Stomach smooth muscle (tissue), 2 donors: Measurements from ENCODE around the gene CCDC200.
"Not testable (repeated sequence)": the region's sequence is repeated elsewhere in the genome, so short reads cannot be mapped to it uniquely, and the experiment has no call there.

Experiments used
- H3K27ac ChIP-seq: one replicate; pipeline ENCODE4 v1.7.0; 2013; ENCODE audit warnings: mild to moderate bottlenecking, low read length, inconsistent platforms
- H3K27me3 ChIP-seq, 2 donors: one replicate each; pipeline ENCODE4 v1.7.0; 2013; ENCODE audit warnings: low read length in 2 of 2; ENCODE audit not compliant: insufficient read depth in 2 of 2, control insufficient read depth in 1 of 2
- H3K36me3 ChIP-seq, 2 donors: one replicate each; pipeline ENCODE4 v1.7.0; 2013; ENCODE audit warnings: low read length in 2 of 2; ENCODE audit not compliant: control insufficient read depth in 2 of 2, insufficient read depth in 2 of 2
- H3K4me1 ChIP-seq: one replicate; pipeline ENCODE4 v1.7.0; 2013; ENCODE audit warnings: low read length; ENCODE audit not compliant: control insufficient read depth, insufficient read depth
- H3K4me3 ChIP-seq, 2 donors: one replicate each; pipeline ENCODE4 v1.7.0; 2013; ENCODE audit warnings: low read length in 2 of 2
- H3K9ac ChIP-seq, 2 donors: one replicate each; pipeline ENCODE4 v1.7.0; 2013; ENCODE audit warnings: low read length in 2 of 2, mild to moderate bottlenecking in 1 of 2
- H3K9me3 ChIP-seq, 2 donors: one replicate each; pipeline ENCODE4 v1.7.0; 2013; ENCODE audit warnings: low read length in 2 of 2; ENCODE audit not compliant: control insufficient read depth in 2 of 2
- donor health status: healthy.
- donor health status: Pancreatic carcinoma.

Gene CCDC200

GRCh38 chr17:43228020-43228782, at the start of gene CCDC200:
Gene CCDC200 (minus strand): TSS chr17:43228623. CDS start chr17:43228554, 69 bp downstream.
- H3K27ac ChIP-seq, H3K9ac ChIP-seq, H3K27me3 ChIP-seq, H3K36me3 ChIP-seq, H3K4me1 ChIP-seq, H3K4me3 ChIP-seq, H3K9me3 ChIP-seq: not testable (repeated sequence)

- not testable (repeated sequence) for H3K4me3 ChIP-seq, H3K27me3 ChIP-seq, H3K4me1 ChIP-seq, H3K36me3 ChIP-seq, H3K9me3 ChIP-seq, H3K9ac ChIP-seq, H3K27ac ChIP-seq
Measured at GRCh38 chr17:43272914-43273313, 44.5 kb upstream of the CCDC200 start.

GRCh38 chr17:43272483-43272882, 44.1 kb upstream of the CCDC200 start:
- H3K4me3 ChIP-seq, H3K36me3 ChIP-seq, H3K27ac ChIP-seq, H3K9me3 ChIP-seq, H3K27me3 ChIP-seq, H3K4me1 ChIP-seq, H3K9ac ChIP-seq: not testable (repeated sequence)

GRCh38 chr17:43270552-43271504, 42.4 kb upstream of the CCDC200 start:
- H3K4me3 ChIP-seq, H3K4me1 ChIP-seq, H3K9ac ChIP-seq: not testable (repeated sequence)

GRCh38 chr17:43246456-43246855, 18.0 kb upstream of the CCDC200 start:
- H3K36me3 ChIP-seq, H3K27me3 ChIP-seq, H3K9ac ChIP-seq, H3K27ac ChIP-seq, H3K9me3 ChIP-seq, H3K4me1 ChIP-seq, H3K4me3 ChIP-seq: not testable (repeated sequence)

More at GRCh38 chr17:43270552-43271504, 42.4 kb upstream of the CCDC200 start:
- H3K9me3 ChIP-seq, H3K27me3 ChIP-seq, H3K36me3 ChIP-seq, H3K27ac ChIP-seq: not testable (repeated sequence)

GRCh38 chr17:43240596-43241352, 12.4 kb upstream of the CCDC200 start:
- H3K27me3 ChIP-seq, H3K9ac ChIP-seq, H3K27ac ChIP-seq, H3K36me3 ChIP-seq, H3K9me3 ChIP-seq, H3K4me3 ChIP-seq, H3K4me1 ChIP-seq: not testable (repeated sequence)

- H3K27me3 ChIP-seq, H3K9me3 ChIP-seq, H3K4me3 ChIP-seq, H3K27ac ChIP-seq, H3K9ac ChIP-seq, H3K36me3 ChIP-seq, H3K4me1 ChIP-seq: not testable (repeated sequence)
Measured at GRCh38 chr17:43239597-43239996, 11.2 kb upstream of the CCDC200 start.

GRCh38 chr17:43233877-43234276, 5.5 kb upstream of the CCDC200 start, which contains the start of gene RNU2-1:
Gene RNU2-1 (minus strand): TSS chr17:43233977.
- H3K27ac ChIP-seq, H3K27me3 ChIP-seq, H3K9me3 ChIP-seq, H3K4me3 ChIP-seq, H3K36me3 ChIP-seq, H3K4me1 ChIP-seq, H3K9ac ChIP-seq: not testable (repeated sequence)

- not testable (repeated sequence) for H3K27me3 ChIP-seq, H3K9me3 ChIP-seq, H3K4me1 ChIP-seq, H3K36me3 ChIP-seq, H3K4me3 ChIP-seq, H3K27ac ChIP-seq, H3K9ac ChIP-seq
Measured at GRCh38 chr17:43233263-43233662, 4.8 kb upstream of the CCDC200 start.

- Histone ChIP-seq H3K27ac (peak overlapping the region; percentile 87), H3K4me3 (peak overlapping the region in 1 of 2 donors; percentile 68), H3K9ac (peak overlapping the region; percentile 72 to 81)
Measured at GRCh38 chr17:43232021-43232699, 3.7 kb upstream of the CCDC200 start.

More at GRCh38 chr17:43232021-43232699, 3.7 kb upstream of the CCDC200 start:
- H3K9me3 ChIP-seq, H3K4me1 ChIP-seq, H3K27me3 ChIP-seq, H3K36me3 ChIP-seq: not testable (repeated sequence)
